GM10266 (cell line): Measurements from ENCODE around the gene HIBADH.

Experiments
- DNase-seq: peaks from one replicate; pipeline ENCODE4 v3.0.0; 2012; ENCODE audit errors: extremely low spot score
- CTCF ChIP-seq: IDR thresholded peaks from 2 replicates; pipeline ENCODE4 v1.5.1; 2012; ENCODE audit warnings: mild to moderate bottlenecking, low read depth; ENCODE audit not compliant: control insufficient read depth, insufficient read depth; ENCODE audit errors: missing control alignments

Gene HIBADH

GRCh38 chr7:27527348-27527714, 135.4 kb downstream of the HIBADH start:
- TF ChIP-seq CTCF: no peak
- DNase-seq: no peak

GRCh38 chr7:27526611-27527347, 135.9 kb downstream of the HIBADH start:
- TF ChIP-seq CTCF: no peak
- DNase-seq: no peak

- DNase-seq: no peak
- TF ChIP-seq CTCF: no peak
These were observed 136.6 kb downstream of the HIBADH start for GRCh38 chr7:27526131-27526530.

GRCh38 chr7:27523321-27523720, 139.4 kb downstream of the HIBADH start:
- TF ChIP-seq CTCF: no peak
- DNase-seq: no peak

GRCh38 chr7:27522566-27522965, 140.1 kb downstream of the HIBADH start:
- TF ChIP-seq CTCF: no peak
- DNase-seq: no peak

GRCh38 chr7:27520815-27521790, 141.6 kb downstream of the HIBADH start:
- no peak for TF ChIP-seq CTCF
- no peak for DNase-seq
